Heart left ventricle (tissue), 16 donors: ENCODE measurements around the gene GOLGA6L2. TPM values are rescaled to one million over a fixed set of nuclear protein-coding genes. Genes with fewer than 3 reads are reported as not detected.
A peak's percentile ranks its signal among the peaks of the same experiment; 100 is the strongest.
"Not testable (repeated sequence)": the region's sequence is repeated elsewhere in the genome, so short reads cannot be mapped to it uniquely, and the experiment has no call there.

Experiments
- ATAC-seq, 4 donors: fragments of 200-7000 bp; cut with Tn5 transposase; one replicate each; pipeline ENCODE4 v1.9.1; 2020 to 2022; ENCODE audit warnings: moderate library complexity in 4 of 4, mild to moderate bottlenecking in 3 of 4, moderate number of reproducible peaks in 1 of 4
- DNase-seq, 5 donors: peaks; one replicate each; pipeline ENCODE4 v3.0.0-alpha.2; 2020
- H3K27ac ChIP-seq, 12 donors: fragments of 200-600 bp; sonication (generic) in 4 of 12; one replicate each; pipeline versions ENCODE4 v1.5.0 to v1.8.0; 2016 to 2022; ENCODE audit warnings: mild to moderate bottlenecking in 2 of 12
- H3K27me3 ChIP-seq, 9 donors: fragments of 200-600 bp; sonication (generic) in 2 of 9; one replicate each; pipeline versions ENCODE4 v1.5.1 to v1.8.0; 2016 to 2022; ENCODE audit warnings: mild to moderate bottlenecking in 3 of 9
- H3K36me3 ChIP-seq, 9 donors: fragments of 200-600 bp; sonication (generic) in 2 of 9; one replicate each; pipeline versions ENCODE4 v1.5.0 to v1.8.0; 2018 to 2022; ENCODE audit warnings: mild to moderate bottlenecking in 2 of 9
- H3K4me1 ChIP-seq, 12 donors: fragments of 200-600 bp; sonication (generic) in 4 of 12; one replicate each; pipeline versions ENCODE4 v1.5.0 to v1.8.0; 2016 to 2022; ENCODE audit warnings: mild to moderate bottlenecking in 3 of 12
- H3K4me3 ChIP-seq, 12 donors: fragments of 200-600 bp; sonication (generic) in 4 of 12; one replicate each; pipeline versions ENCODE4 v1.5.0 to v1.8.0; 2017 to 2022; ENCODE audit warnings: mild to moderate bottlenecking in 9 of 12, moderate library complexity in 4 of 12
- H3K9me3 ChIP-seq, 12 donors: fragments of 200-600 bp; sonication (generic) in 4 of 12; one replicate each; pipeline versions ENCODE4 v1.5.0 to v1.8.0; 2016 to 2022; ENCODE audit warnings: mild to moderate bottlenecking in 1 of 12
- POLR2A ChIP-seq, 2 donors: fragments of 450-650 bp; IDR thresholded peaks; one replicate each; pipeline ENCODE4 v1.6.1; 2017; ENCODE audit warnings: antibody characterized with exemption in 2 of 2, mild to moderate bottlenecking in 2 of 2, moderate library complexity in 2 of 2
- WGBS, 4 donors: extraction: QIAGEN DNeasy Blood & Tissue Kit in 2 of 4; methylation state at CpG; one replicate each; pipeline versions ENCODE4 v1.1.5 to v1.1.7; 2013 to 2018; 5-methylcytosine and 5-hydroxymethylcytosine counted together
- intact Hi-C, 10 donors: fragments of 100-400 bp; cut with DNase I; formaldehyde crosslinking; loops; one replicate each; pipeline versions ENCODE4 v1.11.1 to v1.14.2; 2022
- polyA plus RNA-seq, 2 donors: library from polyadenylated mRNA; stranded (reverse); fragments of 200-250 nt; gene quantifications; one replicate each; pipeline ENCODE4 v1.2.3, GENCODE V29; 2013
- total RNA-seq, 9 donors: library from RNA; depleted of rRNA in 2 of 9; stranded (reverse); fragments of >200 nt in 2 of 9; fragmentation: NEBNext Ultra II Directional in 3 of 9; extraction: Animal tissue kit (Norgen Biotek cat#: 25700) in 3 of 9; gene quantifications; one replicate each; pipeline versions ENCODE4 v1.1.0 to v1.2.4, GENCODE V29; 2016 to 2023
- TF ChIP-seq, protein P1 (sequence below), 12 donors: fragments of 200-600 bp; sonication (generic) in 4 of 12; IDR thresholded peaks; one replicate each; pipeline versions ENCODE4 v1.5.0 to v1.8.0; 2018 to 2022; ENCODE audit warnings: antibody characterized with exemption in 12 of 12, mild to moderate bottlenecking in 5 of 12
- donor health status: ischemic (EF 13 %, LVEDD 7.1; RV severe dilation, severe dysfunction).
- donor health status: healthy with polysubstance abuse.
- donor health status: DM: no; HTN: yes; CAD: no.
- donor health status: DM: no; HTN: no; CAD: no.
- donor health status: ischemic (EF 25% LVEDD 6.9; RV normal size, moderate dysfunction).
- donor health status: ischemic (EF 25% LVEDD 5.7; RV mildly dilated, moderate dysfunction).
- donor health status: healthy.
- donor health status: DM: yes; HTN: yes; CAD: no.
- donor health status: ischemic (EF 35%, LVEDD 5.7; RV mildly dilated, moderate dysfunction).
- donor health status: nonischemic (EF 11% LVEDD 7.7; RV severe dilation, severe dysfunction).
- donor health status: DM: yes; HTN: yes; CAD: no.
- donor health status: PGD.
- donor health status: ischemic (EF 29% LVEDD 5.4; RV normal size, mild dysfunction).
- donor health status: nonischemic (EF 23%, LVEDD 6.1; RV moderate dilation, normal function).

The GOLGA6L2 gene
- total and polyA plus RNA-seq, 11 donors, result not detected

DNA sequence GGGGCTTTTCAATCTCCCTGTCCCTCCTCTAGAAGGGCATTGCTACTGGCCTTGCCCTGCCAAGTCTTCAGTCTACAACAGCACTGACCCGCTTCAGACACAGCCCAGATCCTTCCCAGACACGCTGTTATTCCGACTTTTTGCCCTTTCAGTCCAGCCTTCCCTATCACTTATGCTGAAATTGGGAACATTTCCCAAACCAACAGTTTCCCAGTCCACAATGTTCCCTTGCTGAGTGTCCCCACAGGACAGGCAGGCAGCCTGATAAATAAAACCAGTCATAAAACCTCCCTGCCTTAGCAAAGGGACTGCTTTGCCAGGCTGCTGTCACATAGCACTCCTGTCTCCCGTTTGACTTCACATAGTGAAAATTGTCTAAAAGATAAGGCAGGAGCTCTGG lies 43.5 kb downstream of the GOLGA6L2 start:
- H3K4me1 ChIP-seq, result peaks cover 0 to 25% (median 5%) of the 10 kb centered on the region in 12 donors
- H3K4me3 ChIP-seq, result peak overlapping the region in 1 of 12 donors; percentile 19
- TF ChIP-seq POLR2A (IDR thresholded peaks at IDR 0.05), result no peak
- TF ChIP-seq, protein P1, sequence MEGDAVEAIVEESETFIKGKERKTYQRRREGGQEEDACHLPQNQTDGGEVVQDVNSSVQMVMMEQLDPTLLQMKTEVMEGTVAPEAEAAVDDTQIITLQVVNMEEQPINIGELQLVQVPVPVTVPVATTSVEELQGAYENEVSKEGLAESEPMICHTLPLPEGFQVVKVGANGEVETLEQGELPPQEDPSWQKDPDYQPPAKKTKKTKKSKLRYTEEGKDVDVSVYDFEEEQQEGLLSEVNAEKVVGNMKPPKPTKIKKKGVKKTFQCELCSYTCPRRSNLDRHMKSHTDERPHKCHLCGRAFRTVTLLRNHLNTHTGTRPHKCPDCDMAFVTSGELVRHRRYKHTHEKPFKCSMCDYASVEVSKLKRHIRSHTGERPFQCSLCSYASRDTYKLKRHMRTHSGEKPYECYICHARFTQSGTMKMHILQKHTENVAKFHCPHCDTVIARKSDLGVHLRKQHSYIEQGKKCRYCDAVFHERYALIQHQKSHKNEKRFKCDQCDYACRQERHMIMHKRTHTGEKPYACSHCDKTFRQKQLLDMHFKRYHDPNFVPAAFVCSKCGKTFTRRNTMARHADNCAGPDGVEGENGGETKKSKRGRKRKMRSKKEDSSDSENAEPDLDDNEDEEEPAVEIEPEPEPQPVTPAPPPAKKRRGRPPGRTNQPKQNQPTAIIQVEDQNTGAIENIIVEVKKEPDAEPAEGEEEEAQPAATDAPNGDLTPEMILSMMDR (IDR thresholded peaks at IDR 0.05), result no peak
- WGBS, 4 donors, result 28 to 45% (median 42%) methylated on average over 4 of the region's 4 CpGs
- ATAC-seq (peak; percentile 95 to 96 (median 95)), DNase-seq (peak in 4 of 5 donors; percentile 14 to 81 (median 48))
- peak overlapping the region; percentile 46 to 93 (median 78) for H3K27ac ChIP-seq
- H3K36me3 ChIP-seq, result no peaks in the 10 kb centered on the region
- intact Hi-C loops, result loop anchor here in 1 of 10 donors (2.0 kb wide), 1 partner anchor 33 kb away; no protein-coding TSS in a partner anchor
- no peaks in the 10 kb centered on the region for H3K27me3 ChIP-seq
- peaks cover 0 to 8% (median 0%) of the 10 kb centered on the region in 12 donors for H3K9me3 ChIP-seq

DNA sequence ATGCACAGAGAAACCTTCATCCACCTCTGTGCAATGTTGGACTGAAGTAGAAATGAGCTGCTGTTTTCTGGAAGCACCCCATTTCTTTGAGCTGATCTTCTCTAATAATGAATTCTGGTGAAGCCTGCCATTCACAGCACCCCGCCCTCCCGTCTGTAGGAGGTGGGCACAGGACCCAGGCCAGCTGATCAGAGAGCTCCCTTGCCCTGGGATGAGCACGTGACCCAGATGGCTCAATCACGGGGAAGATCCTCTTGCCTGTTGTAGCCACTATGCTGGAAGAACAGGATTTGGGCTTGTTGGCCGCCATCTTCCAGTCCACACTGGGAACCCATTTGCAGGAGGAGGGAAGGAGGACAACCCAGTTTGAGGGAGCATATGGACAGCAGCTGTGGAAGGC lies 44.5 kb downstream of the GOLGA6L2 start:
- DNase-seq (no peak), ATAC-seq (no peak)
- WGBS, 4 donors, result 63 to 83% (median 66%) methylated on average over 5 of the region's 5 CpGs
- Histone ChIP-seq H3K27ac (peak overlapping the region in 10 of 12 donors; percentile 67 to 93 (median 79)), H3K9me3 (peaks cover 0 to 8% (median 0%) of the 10 kb centered on the region in 12 donors), H3K36me3 (no peaks in the 10 kb centered on the region), H3K4me3 (no peak overlapping the region), H3K4me1 (peaks cover 0 to 31% (median 7%) of the 10 kb centered on the region in 12 donors), H3K27me3 (no peaks in the 10 kb centered on the region)
- TF ChIP-seq, protein P1 (IDR thresholded peaks at IDR 0.05), result no peak
- TF ChIP-seq POLR2A (IDR thresholded peaks at IDR 0.05), result no peak
- intact Hi-C loops, result loop anchor here in 1 of 10 donors (2.0 kb wide), 1 partner anchor 32 kb away; no protein-coding TSS in a partner anchor

DNA sequence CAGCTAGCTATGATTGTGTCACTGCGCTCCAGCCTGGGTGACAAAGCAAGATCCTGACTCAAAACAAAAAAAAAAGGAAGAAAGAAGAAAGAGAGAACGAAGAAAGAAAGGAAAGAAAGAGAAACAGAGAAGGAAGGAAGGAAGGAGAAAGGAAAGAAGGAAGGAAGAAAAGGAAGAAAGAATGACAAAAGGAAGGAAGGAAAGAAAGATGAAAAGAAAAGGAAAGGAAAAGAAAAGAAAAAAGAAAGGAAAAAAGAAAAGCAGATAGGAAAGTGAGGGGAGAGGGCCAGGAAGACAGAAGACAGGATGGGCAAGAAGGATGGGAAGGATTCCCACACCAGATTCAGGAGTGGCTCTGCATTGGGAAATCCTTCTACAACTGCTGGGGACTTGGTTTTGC lies 44.9 kb downstream of the GOLGA6L2 start:
- Histone ChIP-seq H3K4me3 (no peak overlapping the region), H3K27ac (peak overlapping the region in 7 of 12 donors; percentile 49 to 87 (median 79))
- WGBS, 4 donors, result 68 to 79% (median 73%) methylated on average over 2 of the region's 2 CpGs

DNA sequence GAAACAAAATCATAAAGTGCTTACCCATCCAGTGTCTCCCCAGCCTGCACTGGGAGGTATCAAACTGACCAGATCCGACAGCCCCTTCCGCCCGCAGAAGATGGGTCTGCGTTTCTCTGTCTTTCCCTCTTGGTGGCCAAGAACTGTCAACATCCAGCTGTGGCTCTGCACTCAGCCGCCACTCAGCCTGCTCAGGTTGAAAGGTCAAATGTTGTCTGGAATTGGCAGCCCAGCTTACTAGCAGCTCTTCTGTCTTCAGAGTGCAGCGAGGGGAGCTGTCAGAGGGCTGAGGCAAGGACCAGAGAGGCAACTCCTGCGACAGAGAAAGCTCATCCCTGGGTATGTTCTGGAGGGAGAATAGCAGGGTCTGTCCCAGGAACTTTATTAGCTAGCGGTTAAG lies 45.4 kb downstream of the GOLGA6L2 start:
- Histone ChIP-seq H3K4me1 (peaks cover 0 to 35% (median 7%) of the 10 kb centered on the region in 12 donors), H3K27ac (peak overlapping the region in 8 of 12 donors; percentile 17 to 82 (median 65)), H3K27me3 (no peaks in the 10 kb centered on the region), H3K4me3 (no peak overlapping the region), H3K36me3 (no peaks in the 10 kb centered on the region), H3K9me3 (peaks cover 0 to 8% (median 0%) of the 10 kb centered on the region in 12 donors)
- TF ChIP-seq, protein P1 (IDR thresholded peaks at IDR 0.05), result no peak
- TF ChIP-seq POLR2A (IDR thresholded peaks at IDR 0.05), result no peak
- intact Hi-C loops, result loop anchor here in 1 of 10 donors (2.0 kb wide), 1 partner anchor 31 kb away; no protein-coding TSS in a partner anchor
- WGBS, 4 donors, result 45 to 60% (median 56%) methylated on average over 8 of the region's 8 CpGs
- DNase-seq (peak in 1 of 5 donors; percentile 38), ATAC-seq (peak in 2 of 4 donors; percentile 9 to 10)

More for the DNA sequence above, 44.9 kb downstream of the GOLGA6L2 start:
- Histone ChIP-seq H3K36me3 (no peaks in the 10 kb centered on the region), H3K9me3 (peaks cover 0 to 8% (median 0%) of the 10 kb centered on the region in 12 donors), H3K27me3 (no peaks in the 10 kb centered on the region), H3K4me1 (peaks cover 0 to 35% (median 7%) of the 10 kb centered on the region in 12 donors)
- DNase-seq (no peak), ATAC-seq (no peak)
- TF ChIP-seq, protein P1 (IDR thresholded peaks at IDR 0.05), result no peak
- TF ChIP-seq POLR2A (IDR thresholded peaks at IDR 0.05), result no peak
- intact Hi-C loops, result loop anchor here in 1 of 10 donors (2.0 kb wide), 1 partner anchor 31 kb away; no protein-coding TSS in a partner anchor

DNA sequence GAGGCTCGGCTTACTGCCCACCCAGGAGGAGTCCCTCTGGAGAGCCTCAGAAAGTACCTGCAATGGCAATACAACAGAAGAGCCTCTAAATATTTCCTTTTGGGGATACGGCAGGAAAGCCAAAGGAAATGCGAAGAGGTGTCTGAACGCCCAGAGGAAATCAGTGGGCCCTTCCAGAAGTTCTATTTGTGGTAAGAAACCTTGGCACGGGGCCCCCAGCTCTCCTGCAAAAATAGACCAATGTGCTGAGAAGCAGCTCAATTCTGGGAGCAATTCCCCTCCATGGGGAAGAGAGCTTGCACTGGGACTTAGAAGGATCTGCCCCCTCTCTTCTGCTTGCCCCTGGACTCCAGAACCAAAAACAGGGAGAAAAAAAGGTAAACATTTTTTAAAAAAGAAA lies 47.8 kb downstream of the GOLGA6L2 start:
- intact Hi-C loops, H3K36me3 ChIP-seq, H3K9me3 ChIP-seq, H3K27me3 ChIP-seq, H3K4me3 ChIP-seq: not testable (repeated sequence)
- Histone ChIP-seq H3K27ac (peak overlapping the region; percentile 39 to 89 (median 75)), H3K4me1 (peaks cover 0 to 35% (median 7%) of the 10 kb centered on the region in 12 donors)
- WGBS, 4 donors, result 39 to 49% (median 43%) methylated on average over 5 of the region's 5 CpGs
- peak in 4 of 5 donors; percentile 45 to 71 (median 64) for DNase-seq
- peak in 2 of 4 donors; percentile 16 to 32 for ATAC-seq

DNA sequence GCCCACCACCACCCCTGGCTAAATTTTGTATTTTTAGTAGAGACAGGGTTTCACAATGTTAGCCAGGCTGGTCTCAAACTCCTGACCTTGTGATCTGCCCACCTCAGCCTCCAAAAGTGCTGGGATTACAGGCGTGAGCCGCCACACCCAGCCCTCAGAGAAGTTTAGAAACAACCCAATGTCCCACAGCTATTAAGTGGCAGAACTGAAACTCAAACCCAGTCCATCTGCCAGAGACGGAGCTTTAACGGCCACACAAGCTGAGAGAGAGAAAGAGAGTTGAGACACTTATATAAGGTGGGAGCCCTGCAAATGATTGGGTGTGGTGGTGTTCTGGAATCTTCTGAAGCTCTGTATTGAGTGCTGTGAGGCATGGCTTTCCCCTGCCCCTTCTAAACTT lies 48.7 kb downstream of the GOLGA6L2 start:
- H3K36me3 ChIP-seq, H3K27me3 ChIP-seq, H3K9me3 ChIP-seq, H3K4me3 ChIP-seq, ATAC-seq, intact Hi-C loops, DNase-seq: not testable (repeated sequence)
- Histone ChIP-seq H3K27ac (peak overlapping the region in 11 of 12 donors; percentile 39 to 89 (median 75)), H3K4me1 (peaks cover 0 to 33% (median 5%) of the 10 kb centered on the region in 12 donors)
- WGBS, 4 donors, result 78 to 95% (median 91%) methylated on average over 3 to 4 of the region's 4 CpGs
